Activated T-cell treated with anti-CD3 and anti-CD28 coated beads for 48 hours (primary cell): Measurements from ENCODE around the gene C10orf105.

Source experiments
- DNase-seq: peaks from one replicate; pipeline ENCODE4 v3.0.0-alpha.2; 2020; ENCODE audit warnings: low read depth

C10orf105 gene

GRCh38 chr10:71751515-71752224 lies 32.1 kb upstream of the C10orf105 start:
- no peak for DNase-seq

DNA sequence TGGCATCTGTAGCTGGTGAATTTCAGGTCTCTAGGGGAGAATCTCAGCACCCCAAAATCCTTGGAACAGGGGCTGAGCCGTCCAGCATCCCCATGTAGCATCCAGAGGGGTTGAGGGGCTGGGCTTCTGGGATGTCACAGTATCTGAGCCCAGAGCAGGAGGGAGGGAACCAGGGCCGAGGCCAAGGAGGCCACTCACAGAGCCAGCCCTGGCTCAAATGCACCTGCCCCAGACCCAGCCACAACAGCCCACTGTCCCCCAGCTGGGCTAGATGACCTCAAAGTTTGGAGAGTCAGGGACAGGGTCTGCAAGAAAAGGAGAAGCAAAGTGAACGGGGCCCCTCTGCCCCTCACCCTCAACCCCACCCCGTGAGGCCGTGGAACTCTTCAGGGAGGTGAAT lies 31.4 kb upstream of the C10orf105 start:
- DNase-seq, result no peak

- DNase-seq, result no peak
Observed at GRCh38 chr10:71750124-71750841, 30.7 kb upstream of the C10orf105 start.

DNA sequence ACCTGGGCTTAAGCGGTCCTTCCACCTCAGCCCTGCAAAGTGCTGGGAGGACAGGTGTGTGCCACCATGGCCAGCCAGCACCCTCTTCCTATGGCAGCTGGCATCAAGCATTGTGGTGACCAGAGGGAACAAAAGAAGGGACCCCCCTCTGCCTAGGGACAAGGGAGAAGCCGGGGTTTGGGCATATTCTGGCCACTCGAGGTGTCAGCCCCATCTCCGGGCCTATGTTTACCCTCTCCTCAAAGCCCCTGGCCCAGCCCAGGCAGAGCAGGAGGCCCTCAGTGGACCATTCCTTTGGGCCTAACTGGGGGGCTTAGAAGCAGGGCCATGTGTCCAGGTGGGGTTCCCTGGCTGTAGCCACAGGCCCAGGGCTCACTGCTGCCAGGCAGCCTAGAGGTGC lies 29.8 kb upstream of the C10orf105 start:
- no peak for DNase-seq

DNA sequence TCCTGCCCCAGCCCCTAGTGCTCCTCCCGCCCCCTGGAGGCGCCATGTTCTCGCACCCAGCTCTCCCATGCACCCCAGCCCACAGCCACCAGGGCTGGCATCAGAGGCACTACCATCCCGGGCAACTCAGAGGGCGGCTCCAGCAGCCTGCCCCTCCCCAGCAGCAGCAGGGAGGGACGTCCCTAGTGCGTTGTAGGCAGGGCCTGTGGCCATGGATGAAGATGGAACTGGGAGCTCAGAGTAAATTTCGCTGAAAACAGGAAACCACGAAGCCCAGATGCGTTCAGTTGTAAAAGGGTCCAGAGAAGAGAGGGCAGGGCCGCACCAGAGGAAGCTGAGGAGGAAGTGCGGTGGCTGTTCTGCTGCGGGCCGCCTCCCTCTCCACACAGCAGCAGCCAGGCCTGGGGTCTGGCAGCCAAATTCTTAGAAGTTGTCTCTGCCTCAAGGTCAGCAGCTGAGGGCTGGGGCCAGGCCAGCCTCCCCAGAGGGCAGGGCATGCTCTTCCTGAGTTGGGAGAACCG lies 29.2 kb upstream of the C10orf105 start:
- peak; percentile 68 for DNase-seq

DNA sequence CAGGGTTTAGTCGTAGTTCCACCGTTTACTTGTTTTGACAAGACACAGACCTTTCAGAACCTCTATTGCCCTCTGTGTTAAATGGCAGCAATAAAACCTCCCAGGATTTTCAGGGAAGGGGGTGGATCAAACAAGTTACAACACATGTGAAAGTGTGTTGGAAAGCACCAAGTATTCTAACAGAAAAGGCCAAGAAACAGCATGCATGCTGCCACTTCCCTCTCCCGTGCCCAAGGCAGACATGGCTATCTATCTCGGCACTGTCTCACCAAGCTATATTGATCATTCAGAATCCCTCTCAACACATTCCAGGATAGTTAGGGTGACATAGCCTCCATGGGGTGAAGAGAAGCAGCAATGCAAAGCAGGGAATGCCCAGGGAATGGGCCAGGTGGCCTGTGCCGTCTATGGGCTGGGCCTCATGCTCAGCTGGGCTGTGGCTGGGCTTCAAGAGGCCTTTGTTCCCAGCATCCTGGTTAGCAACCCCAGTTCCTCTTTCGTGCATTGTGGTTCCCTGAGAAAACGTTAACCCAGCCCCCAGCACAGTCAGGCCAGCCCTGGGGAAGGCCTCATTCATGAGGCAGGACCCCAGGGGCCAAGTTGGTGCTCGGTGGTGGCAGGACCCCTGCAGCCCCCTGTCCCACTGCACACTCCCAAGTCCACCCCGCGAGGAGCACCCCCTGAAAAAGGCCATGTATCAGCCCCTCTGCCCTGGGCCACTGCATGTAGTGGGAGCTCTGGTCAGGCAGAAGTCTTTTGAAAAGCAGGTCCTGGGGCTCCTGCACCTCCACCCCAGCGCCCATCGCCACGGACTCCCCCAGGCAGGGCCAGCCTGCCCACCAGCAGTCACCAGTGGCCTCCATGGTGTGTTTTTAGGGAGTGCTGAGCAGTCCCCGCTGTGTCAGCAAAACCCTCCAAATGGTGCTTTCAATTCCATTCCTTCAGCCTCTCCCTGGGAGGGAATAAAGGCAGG lies 28.3 kb upstream of the C10orf105 start:
- no peak for DNase-seq

DNA sequence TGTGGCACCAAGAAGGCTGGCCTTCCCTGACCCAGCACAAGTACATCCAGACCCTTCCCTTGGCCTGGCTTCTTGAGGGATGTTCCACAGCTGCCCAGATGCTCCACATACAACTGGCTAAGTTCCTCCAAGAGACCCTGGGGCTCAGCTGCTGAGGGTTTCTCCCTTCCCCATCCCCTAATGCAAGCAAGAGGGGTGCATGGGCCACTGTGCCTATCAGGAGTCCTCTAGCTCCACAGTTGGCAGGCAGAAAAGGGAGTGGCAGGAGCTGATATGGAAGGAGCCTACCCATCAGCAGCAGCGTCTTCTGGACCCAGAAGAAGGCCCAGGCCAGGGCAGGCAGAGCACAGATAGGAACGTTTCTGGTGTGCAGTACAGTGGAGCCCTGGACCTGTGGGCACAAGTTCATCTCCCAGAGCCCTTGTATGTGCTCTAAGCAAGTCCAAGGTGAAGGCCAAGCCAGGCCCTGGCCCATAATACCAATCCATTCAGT lies 27.5 kb upstream of the C10orf105 start:
- no peak for DNase-seq

GRCh38 chr10:71746344-71747037 lies 26.9 kb upstream of the C10orf105 start:
- no peak for DNase-seq

- no peak for DNase-seq
Observed at GRCh38 chr10:71745664-71746250, 26.2 kb upstream of the C10orf105 start.

DNA sequence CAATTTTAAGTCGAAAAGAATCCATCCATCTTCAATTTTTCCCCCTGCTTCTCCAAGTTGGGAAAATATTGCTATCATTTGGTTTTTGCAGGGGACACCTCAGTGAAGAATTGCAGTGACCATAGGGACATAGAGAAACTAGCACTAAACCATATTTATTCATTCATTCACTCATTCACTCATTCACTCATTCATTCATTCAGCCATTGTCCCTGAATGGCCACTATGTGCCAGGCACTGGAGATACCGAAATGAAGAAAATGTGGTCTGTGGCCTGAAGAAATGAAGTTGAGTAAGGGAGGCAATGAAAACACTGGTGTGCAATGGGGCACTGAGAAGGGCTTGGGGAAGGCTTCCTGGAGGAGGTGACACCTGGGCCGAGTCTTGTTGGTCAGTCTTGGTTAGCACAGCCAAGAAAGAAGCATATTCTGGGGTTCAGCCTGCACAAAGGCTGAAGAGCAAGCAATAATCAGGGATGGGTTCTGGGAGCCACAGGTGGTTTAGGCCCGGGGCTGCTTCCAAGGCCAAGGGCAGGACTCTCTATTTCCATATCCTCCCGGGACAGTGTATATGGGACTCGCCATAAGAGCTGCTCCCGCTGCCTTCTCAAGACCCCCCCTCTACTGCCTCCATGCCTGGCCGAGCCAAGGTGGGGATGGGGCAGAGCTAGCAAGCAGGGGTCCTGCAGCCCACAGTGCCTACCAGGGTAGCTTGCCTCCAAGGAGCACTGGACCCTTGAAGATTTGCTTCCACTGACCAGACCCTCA lies 25.5 kb upstream of the C10orf105 start:
- no peak for DNase-seq

DNA sequence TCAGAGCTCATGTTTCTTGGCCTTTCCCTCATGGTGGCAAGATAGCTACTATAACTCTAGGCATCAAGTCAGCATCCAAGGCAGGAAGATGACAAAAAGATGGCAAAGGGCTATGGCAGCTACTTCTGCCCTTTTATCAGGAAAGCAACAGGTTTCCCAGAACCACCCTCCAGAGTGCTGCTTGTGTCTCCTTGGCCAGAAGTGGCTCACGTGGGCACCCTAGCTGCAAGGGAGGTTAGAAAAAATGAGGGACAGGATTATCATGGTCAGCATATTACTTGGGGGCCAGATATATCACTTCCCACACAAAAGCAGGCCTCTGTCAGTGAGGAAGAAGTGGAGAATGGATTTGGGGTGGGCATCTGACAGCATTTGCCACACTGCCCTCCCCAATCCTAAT lies 24.3 kb upstream of the C10orf105 start:
- DNase-seq, result no peak

GRCh38 chr10:71743089-71743838 lies 23.7 kb upstream of the C10orf105 start:
- no peak for DNase-seq

- no peak for DNase-seq
Observed at GRCh38 chr10:71742301-71743088, 22.9 kb upstream of the C10orf105 start.

DNA sequence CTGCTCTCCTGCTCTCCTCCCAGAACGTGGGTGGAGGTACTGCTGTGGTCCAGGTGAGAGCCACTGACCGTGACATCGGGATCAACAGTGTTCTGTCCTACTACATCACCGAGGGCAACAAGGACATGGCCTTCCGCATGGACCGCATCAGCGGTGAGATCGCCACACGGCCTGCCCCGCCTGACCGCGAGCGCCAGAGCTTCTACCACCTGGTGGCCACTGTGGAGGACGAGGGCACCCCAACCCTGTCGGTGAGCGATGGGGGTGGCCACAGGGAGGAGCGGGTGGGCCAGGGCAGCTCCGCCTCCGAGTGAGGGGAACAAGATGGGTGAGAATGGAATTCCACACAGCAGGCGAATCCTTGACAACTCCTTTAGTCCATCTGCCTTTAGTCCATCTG lies 22.1 kb upstream of the C10orf105 start:
- DNase-seq, result no peak

DNA sequence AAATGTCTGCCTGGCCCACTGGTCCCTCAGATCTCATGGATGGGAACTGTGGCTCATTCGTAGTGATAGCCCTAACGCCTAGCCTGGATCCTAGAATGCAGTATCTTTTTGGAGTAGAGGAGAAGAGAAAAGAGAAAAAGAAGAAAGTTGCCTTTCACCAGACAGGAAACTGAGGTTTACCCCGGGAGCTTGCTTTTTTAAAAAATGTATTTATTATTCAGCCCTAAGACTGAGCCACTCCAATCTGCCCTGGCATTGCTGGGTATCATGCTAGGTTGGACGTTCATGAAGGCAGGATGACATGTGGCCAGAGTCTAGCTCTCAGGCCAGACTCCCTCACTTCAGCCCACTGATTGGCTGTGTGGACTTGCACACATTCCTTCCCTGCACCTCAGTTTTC lies 21.5 kb upstream of the C10orf105 start:
- DNase-seq, result no peak

DNA sequence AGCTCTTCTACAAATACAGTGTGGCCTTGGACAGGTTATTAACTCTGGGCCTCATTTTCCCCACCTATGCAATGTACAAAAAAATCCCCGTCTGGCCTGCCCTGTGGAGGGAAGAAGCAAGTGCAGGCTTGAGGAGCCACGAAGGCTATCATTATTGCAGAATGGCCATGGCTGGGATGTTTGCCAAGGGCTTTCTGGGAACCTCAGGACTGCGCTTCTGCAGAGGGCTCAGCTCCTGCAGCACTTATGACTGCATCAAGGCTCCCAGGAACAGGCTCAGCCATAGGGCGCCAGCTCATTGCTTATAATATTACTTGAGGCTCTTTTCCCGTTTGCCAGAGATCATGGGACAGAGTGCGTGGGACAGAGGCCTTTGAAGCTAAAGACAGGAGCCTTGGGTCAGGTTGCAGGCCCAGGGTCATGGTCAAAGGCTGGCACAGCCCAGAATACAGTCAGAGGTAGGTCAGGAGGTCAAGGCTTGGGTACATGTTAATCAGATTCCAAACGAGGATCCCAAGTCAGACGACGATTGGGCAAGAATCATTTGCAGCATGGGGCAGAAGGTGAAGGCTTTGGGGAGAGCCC lies 20.6 kb upstream of the C10orf105 start:
- no peak for DNase-seq

- no peak for DNase-seq
Observed at GRCh38 chr10:71739358-71739900, 19.9 kb upstream of the C10orf105 start.

GRCh38 chr10:71737834-71738197 lies 18.2 kb upstream of the C10orf105 start:
- no peak for DNase-seq
